Effector memory CD8-positive, alpha-beta T cell (primary cell): ENCODE data around the gene DKKL1.
"Not testable (repeated sequence)": the region's sequence is repeated elsewhere in the genome, so short reads cannot be mapped to it uniquely, and the experiment has no call there.

Source experiments
- ATAC-seq: fragments of 150-1000 bp; cut with Tn5 transposase; replicated peaks from 2 replicates; pipeline ENCODE4 v1.10.0; 2021; ENCODE audit warnings: mild to moderate bottlenecking, moderate library complexity
- DNase-seq, 3 experiments: peaks; one replicate each; pipeline ENCODE4 v3.0.0; 2021
- H3K27ac Mint-ChIP-seq, 2 donors: one replicate each; pipeline ENCODE4 v1.8.0; 2022; ENCODE audit warnings: mild to moderate bottlenecking in 2 of 2, mixed read lengths in 2 of 2, moderate library complexity in 2 of 2
- H3K27me3 Mint-ChIP-seq, 2 donors: one replicate each; pipeline ENCODE4 v1.8.0; 2022; ENCODE audit warnings: mixed read lengths in 2 of 2
- H3K36me3 Mint-ChIP-seq: one replicate; pipeline ENCODE4 v1.8.0; 2022; ENCODE audit warnings: mild to moderate bottlenecking, moderate library complexity, mixed read lengths; ENCODE audit not compliant: insufficient read depth
- H3K4me1 Mint-ChIP-seq, 2 donors: one replicate each; pipeline ENCODE4 v1.8.0; 2022; ENCODE audit warnings: low read depth in 2 of 2, mixed read lengths in 2 of 2
- H3K4me3 Mint-ChIP-seq, 2 donors: one replicate each; pipeline ENCODE4 v1.8.0; 2022; ENCODE audit warnings: mild to moderate bottlenecking in 2 of 2, mixed read lengths in 2 of 2, moderate library complexity in 2 of 2
- H3K9me3 Mint-ChIP-seq, 2 donors: one replicate each; pipeline ENCODE4 v1.8.0; 2022; ENCODE audit warnings: mixed read lengths in 2 of 2

Gene DKKL1

GRCh38 chr19:49361438-49362047 lies 2.1 kb upstream of the DKKL1 start:
- DNase-seq, result no peak

GRCh38 chr19:49362048-49362928 lies 1.4 kb upstream of the DKKL1 start, which contains the start of gene TEAD2:
Gene TEAD2 (minus strand): TSS chr19:49362416. CDS start chr19:49360075, 2,341 bp downstream.
- Mint-ChIP-seq H3K27me3 (peaks cover 4 to 14% of the 10 kb centered on the region in 2 donors), H3K9me3 (no peaks in the 10 kb centered on the region), H3K36me3 (no peaks in the 10 kb centered on the region), H3K27ac (peak within 1 kb of the TSS in 1 of 2 donors; percentile 38), H3K4me1 (peaks cover 11% of the 10 kb centered on the region in 2 donors), H3K4me3 (peak within 1 kb of the TSS in 1 of 2 donors; percentile 48)
- peak in 1 of 3 experiments; percentile 17 for DNase-seq
- peak; percentile 21 for ATAC-seq

More at GRCh38 chr19:49361438-49362047, 2.1 kb upstream of the DKKL1 start:
- H3K36me3 Mint-ChIP-seq, result no peaks in the 10 kb centered on the region
- peaks cover 11% of the 10 kb centered on the region in 2 donors for H3K4me1 Mint-ChIP-seq
- peak overlapping the region in 1 of 2 donors; percentile 48 for H3K4me3 Mint-ChIP-seq
- H3K27me3 Mint-ChIP-seq, result peaks cover 11 to 21% of the 10 kb centered on the region in 2 donors
- ATAC-seq, result no peak
- H3K27ac Mint-ChIP-seq, result peak overlapping the region in 1 of 2 donors; percentile 38
- no peaks in the 10 kb centered on the region for H3K9me3 Mint-ChIP-seq

- Mint-ChIP-seq H3K4me1 (peaks cover 11% of the 10 kb centered on the region in 2 donors), H3K27ac (no peak overlapping the region), H3K27me3 (peaks cover 0 to 12% of the 10 kb centered on the region in 2 donors), H3K4me3 (no peak overlapping the region), H3K9me3 (no peaks in the 10 kb centered on the region), H3K36me3 (no peaks in the 10 kb centered on the region)
- peak; percentile 10 for ATAC-seq
- DNase-seq, result peak in 1 of 3 experiments; percentile 23
These were observed 779 bp upstream of the DKKL1 start for GRCh38 chr19:49362929-49363267.

GRCh38 chr19:49364083-49364737 lies 533 bp downstream of the DKKL1 start:
- DNase-seq (no peak), ATAC-seq (no peak)
- peaks cover 1 to 12% of the 10 kb centered on the region in 2 donors for H3K27me3 Mint-ChIP-seq
- H3K4me3 Mint-ChIP-seq, result no peak overlapping the region
- peaks cover 0 to under 1% of the 10 kb centered on the region in 2 donors for H3K9me3 Mint-ChIP-seq
- H3K4me1 Mint-ChIP-seq, result peaks cover 11% of the 10 kb centered on the region in 2 donors
- H3K27ac Mint-ChIP-seq, result no peak overlapping the region
- H3K36me3 Mint-ChIP-seq, result no peaks in the 10 kb centered on the region

GRCh38 chr19:49366110-49366509 lies 2.4 kb downstream of the DKKL1 start:
- H3K9me3 Mint-ChIP-seq, result peaks cover 3 to 7% of the 10 kb centered on the region in 2 donors
- H3K27me3 Mint-ChIP-seq, result peaks cover 12 to 14% of the 10 kb centered on the region in 2 donors
- no peak overlapping the region for H3K4me3 Mint-ChIP-seq
- ATAC-seq (no peak), DNase-seq (no peak)
- H3K36me3 Mint-ChIP-seq, result no peaks in the 10 kb centered on the region
- peaks cover 2 to 8% of the 10 kb centered on the region in 2 donors for H3K4me1 Mint-ChIP-seq
- no peak overlapping the region for H3K27ac Mint-ChIP-seq

GRCh38 chr19:49368711-49369358 lies 5.2 kb downstream of the DKKL1 start:
- Mint-ChIP-seq H3K4me1 (no peaks in the 10 kb centered on the region), H3K27me3 (peaks cover 12 to 14% of the 10 kb centered on the region in 2 donors), H3K27ac (no peak overlapping the region), H3K4me3 (no peak overlapping the region), H3K36me3 (no peaks in the 10 kb centered on the region), H3K9me3 (peaks cover 3 to 7% of the 10 kb centered on the region in 2 donors)
- no peak for ATAC-seq
- no peak for DNase-seq

GRCh38 chr19:49371184-49371583 lies 7.5 kb downstream of the DKKL1 start:
- Mint-ChIP-seq H3K4me1 (no peaks in the 10 kb centered on the region), H3K9me3 (peaks cover 3 to 7% of the 10 kb centered on the region in 2 donors), H3K27me3 (peaks cover 10 to 29% of the 10 kb centered on the region in 2 donors), H3K27ac (no peak overlapping the region), H3K36me3 (no peaks in the 10 kb centered on the region), H3K4me3 (no peak overlapping the region)
- DNase-seq (no peak), ATAC-seq (no peak)

GRCh38 chr19:49373174-49373573 lies 9.5 kb downstream of the DKKL1 start:
- not testable (repeated sequence) for H3K36me3 Mint-ChIP-seq, DNase-seq, H3K4me1 Mint-ChIP-seq, H3K27ac Mint-ChIP-seq, ATAC-seq, H3K9me3 Mint-ChIP-seq, H3K4me3 Mint-ChIP-seq
- peaks cover 14 to 41% of the 10 kb centered on the region in 2 donors for H3K27me3 Mint-ChIP-seq

GRCh38 chr19:49374665-49375434 lies 11.2 kb downstream of the DKKL1 start:
- ATAC-seq, result no peak
- no peaks in the 10 kb centered on the region for H3K36me3 Mint-ChIP-seq
- H3K27me3 Mint-ChIP-seq, result peaks cover 14 to 34% of the 10 kb centered on the region in 2 donors
- H3K27ac Mint-ChIP-seq, result no peak overlapping the region
- no peak overlapping the region for H3K4me3 Mint-ChIP-seq
- H3K9me3 Mint-ChIP-seq, result peaks cover 0 to under 1% of the 10 kb centered on the region in 2 donors
- no peak for DNase-seq
- H3K4me1 Mint-ChIP-seq, result no peaks in the 10 kb centered on the region

- Mint-ChIP-seq H3K4me1 (no peaks in the 10 kb centered on the region), H3K9me3 (no peaks in the 10 kb centered on the region), H3K27ac (no peak overlapping the region), H3K4me3 (no peak overlapping the region), H3K27me3 (peaks cover 14 to 46% of the 10 kb centered on the region in 2 donors), H3K36me3 (no peaks in the 10 kb centered on the region)
- DNase-seq (no peak), ATAC-seq (no peak)
These were observed 14.8 kb downstream of the DKKL1 start for GRCh38 chr19:49378512-49378911.

GRCh38 chr19:49380391-49380790 lies 16.7 kb downstream of the DKKL1 start:
- ATAC-seq (no peak), DNase-seq (no peak)
- no peaks in the 10 kb centered on the region for H3K4me1 Mint-ChIP-seq
- H3K27me3 Mint-ChIP-seq, result peaks cover 12 to 42% of the 10 kb centered on the region in 2 donors
- H3K9me3 Mint-ChIP-seq, result no peaks in the 10 kb centered on the region
- H3K36me3 Mint-ChIP-seq, result no peaks in the 10 kb centered on the region
- no peak overlapping the region for H3K27ac Mint-ChIP-seq
- H3K4me3 Mint-ChIP-seq, result no peak overlapping the region

- H3K4me3 Mint-ChIP-seq, result no peak overlapping the region
- ATAC-seq, result no peak
- peaks cover 0 to 23% of the 10 kb centered on the region in 2 donors for H3K27me3 Mint-ChIP-seq
- no peak overlapping the region for H3K27ac Mint-ChIP-seq
- H3K36me3 Mint-ChIP-seq, result peaks cover 4% of the 10 kb centered on the region
- DNase-seq, result no peak
- no peaks in the 10 kb centered on the region for H3K4me1 Mint-ChIP-seq
- no peaks in the 10 kb centered on the region for H3K9me3 Mint-ChIP-seq
These were observed 19.0 kb downstream of the DKKL1 start for GRCh38 chr19:49382639-49383038.
